ENCODE data around the gene RGS14. TPM values are rescaled to one million over a fixed set of nuclear protein-coding genes. Genes with fewer than 3 reads are reported as not detected.
A peak's percentile ranks its signal among the peaks of the same experiment; 100 is the strongest.

The RGS14 gene
- total RNA-seq, 1 donor: 3.1 TPM

- peak within 1 kb of the TSS; percentile 100 for H3K4me3 ChIP-seq (ENCODE audit: low read depth, low read length)
- no peak for TF ChIP-seq CTCF (IDR thresholded peaks at IDR 0.05; ENCODE audit: insufficient read depth, low read length)
- DNase-seq (ENCODE audit: low read depth): peak; percentile 97
Observed at GRCh38 chr5:177351392-177352329, 6.1 kb upstream of the RGS14 start, which contains the start of gene LMAN2. LMAN2 (minus strand) TSS chr5:177351668; CDS start chr5:177351647, 21 bp downstream.

- DNase-seq (ENCODE audit: low read depth): no peak
- TF ChIP-seq CTCF (IDR thresholded peaks at IDR 0.05; ENCODE audit: insufficient read depth, low read length): no peak
- no peak overlapping the region for H3K4me3 ChIP-seq (ENCODE audit: low read depth, low read length)
Observed at GRCh38 chr5:177353093-177353492, 4.6 kb upstream of the RGS14 start.

- no peak for TF ChIP-seq CTCF (IDR thresholded peaks at IDR 0.05; ENCODE audit: insufficient read depth, low read length)
Observed at GRCh38 chr5:177354256-177354655, 3.5 kb upstream of the RGS14 start.

GRCh38 chr5:177354711-177355110 lies 3.0 kb upstream of the RGS14 start:
- DNase-seq (ENCODE audit: low read depth): no peak
- H3K4me3 ChIP-seq (ENCODE audit: low read depth, low read length): no peak overlapping the region
- TF ChIP-seq CTCF (IDR thresholded peaks at IDR 0.05; ENCODE audit: insufficient read depth, low read length): no peak

More at GRCh38 chr5:177354256-177354655, 3.5 kb upstream of the RGS14 start:
- no peak for DNase-seq (ENCODE audit: low read depth)
- no peak overlapping the region for H3K4me3 ChIP-seq (ENCODE audit: low read depth, low read length)

- no peak overlapping the region for H3K4me3 ChIP-seq (ENCODE audit: low read depth, low read length)
- TF ChIP-seq CTCF (IDR thresholded peaks at IDR 0.05; ENCODE audit: insufficient read depth, low read length): no peak
- no peak for DNase-seq (ENCODE audit: low read depth)
Observed at GRCh38 chr5:177355162-177355867, 2.4 kb upstream of the RGS14 start.

GRCh38 chr5:177355868-177356168 lies 1.9 kb upstream of the RGS14 start:
- TF ChIP-seq CTCF (IDR thresholded peaks at IDR 0.05; ENCODE audit: insufficient read depth, low read length): no peak
- DNase-seq (ENCODE audit: low read depth): no peak
- no peak overlapping the region for H3K4me3 ChIP-seq (ENCODE audit: low read depth, low read length)
